T-helper 22 cell (primary cell): ENCODE data around the gene NRROS.
"Not testable (repeated sequence)": the region's sequence is repeated elsewhere in the genome, so short reads cannot be mapped to it uniquely, and the experiment has no call there.

Source experiments
- DNase-seq: peaks from one replicate; pipeline ENCODE4 v3.0.0-alpha.2; 2020; ENCODE audit warnings: low read depth

Gene NRROS

GRCh38 chr3:196624907-196625306 lies 14.6 kb upstream of the NRROS start:
- DNase-seq, result no peak

- no peak for DNase-seq
These were observed 14.2 kb upstream of the NRROS start for GRCh38 chr3:196625331-196625730.

- DNase-seq, result no peak
These were observed 11.6 kb upstream of the NRROS start for GRCh38 chr3:196627918-196628231.

- DNase-seq, result no peak
These were observed 10.3 kb upstream of the NRROS start for GRCh38 chr3:196629228-196629627.

- no peak for DNase-seq
These were observed 7.8 kb upstream of the NRROS start for GRCh38 chr3:196631682-196632045.

- DNase-seq, result peak; percentile 86
These were observed 7.3 kb upstream of the NRROS start for GRCh38 chr3:196632046-196632751.

GRCh38 chr3:196633555-196634151 lies 5.8 kb upstream of the NRROS start:
- DNase-seq, result no peak

- DNase-seq, result no peak
These were observed 5.3 kb upstream of the NRROS start for GRCh38 chr3:196634224-196634623.

- DNase-seq, result no peak
These were observed 4.7 kb upstream of the NRROS start for GRCh38 chr3:196634829-196635228.

GRCh38 chr3:196636369-196637349 lies 2.8 kb upstream of the NRROS start:
- no peak for DNase-seq

GRCh38 chr3:196637941-196638340 lies 1.6 kb upstream of the NRROS start:
- not testable (repeated sequence) for DNase-seq

GRCh38 chr3:196638861-196639482 lies 522 bp upstream of the NRROS start:
- no peak for DNase-seq

GRCh38 chr3:196640297-196641018 lies 964 bp downstream of the NRROS start:
- DNase-seq, result no peak

GRCh38 chr3:196641333-196642054 lies 2.0 kb downstream of the NRROS start:
- peak; percentile 34 for DNase-seq

- DNase-seq, result no peak
These were observed 2.9 kb downstream of the NRROS start for GRCh38 chr3:196642434-196642833.

GRCh38 chr3:196643201-196643749 lies 3.8 kb downstream of the NRROS start:
- DNase-seq, result peak; percentile 18

GRCh38 chr3:196643761-196644160 lies 4.3 kb downstream of the NRROS start:
- no peak for DNase-seq

GRCh38 chr3:196645096-196645495 lies 5.6 kb downstream of the NRROS start:
- no peak for DNase-seq

GRCh38 chr3:196645897-196646665 lies 6.6 kb downstream of the NRROS start:
- no peak for DNase-seq

- no peak for DNase-seq
These were observed 7.2 kb downstream of the NRROS start for GRCh38 chr3:196646666-196647216.
